ENCODE results near the gene SDF4. TPM values are rescaled to one million over a fixed set of nuclear protein-coding genes. Genes with fewer than 3 reads are reported as not detected.

Gene SDF4
- total RNA-seq, 1 donor from 2014 or later, result 175 TPM

DNA sequence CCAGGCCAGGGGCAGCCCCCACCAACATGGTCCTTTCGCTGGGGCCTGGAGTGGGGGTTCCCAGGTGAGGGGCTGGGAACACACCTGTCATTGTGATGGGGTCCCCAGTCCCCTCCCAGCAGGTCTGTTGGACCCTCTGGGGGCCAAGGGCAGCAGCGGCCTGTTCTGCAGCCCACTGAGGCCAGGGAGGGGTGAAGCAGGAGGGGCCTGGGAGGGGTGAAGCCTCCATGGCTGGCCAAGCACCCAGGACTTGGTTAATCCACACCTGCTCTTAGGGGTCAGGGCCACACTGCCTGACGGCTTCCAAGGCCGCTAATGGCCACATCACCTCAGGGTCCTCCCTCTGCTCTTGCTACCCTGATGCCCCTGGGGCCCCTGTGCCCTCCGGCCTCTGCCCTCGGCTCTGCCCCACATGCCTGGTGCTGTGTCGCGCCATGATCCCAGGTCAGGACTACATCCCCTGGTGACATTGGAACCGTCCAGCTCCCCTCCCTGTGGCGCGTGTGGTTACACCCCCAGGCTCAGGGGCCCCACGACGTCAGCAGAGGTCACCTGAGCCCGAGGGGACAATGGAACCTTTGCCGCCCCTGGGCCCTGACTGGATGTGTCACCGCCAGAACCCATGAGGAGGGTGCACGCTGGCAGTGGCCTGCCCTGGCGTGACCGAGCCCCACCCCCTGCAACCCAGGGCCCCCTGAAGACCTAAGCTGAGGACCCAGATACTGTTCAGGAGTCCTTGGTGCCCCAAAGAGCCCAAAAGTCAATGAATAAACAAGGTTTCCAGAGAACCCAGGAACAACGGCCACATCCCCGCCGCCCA, 32.5 kb downstream of the SDF4 start:
- DNase-seq (ENCODE audit: low read depth), result no peak
- H3K9ac ChIP-seq (ENCODE audit: low read length), result no peak overlapping the region
- H3K4me1 Mint-ChIP-seq (ENCODE audit: low read depth, unreplicated experiment), result no peaks in the 10 kb centered on the region
- no peaks in the 10 kb centered on the region for H3K36me3 ChIP-seq (ENCODE audit: insufficient read depth, low read length)
- H3K9me3 ChIP-seq (ENCODE audit: insufficient read depth, low read depth, low read length), result no peaks in the 10 kb centered on the region
- no peak for TF ChIP-seq EZH2 (IDR thresholded peaks at IDR 0.05; ENCODE audit: insufficient read depth, low read length)
- TF ChIP-seq, protein P1, sequence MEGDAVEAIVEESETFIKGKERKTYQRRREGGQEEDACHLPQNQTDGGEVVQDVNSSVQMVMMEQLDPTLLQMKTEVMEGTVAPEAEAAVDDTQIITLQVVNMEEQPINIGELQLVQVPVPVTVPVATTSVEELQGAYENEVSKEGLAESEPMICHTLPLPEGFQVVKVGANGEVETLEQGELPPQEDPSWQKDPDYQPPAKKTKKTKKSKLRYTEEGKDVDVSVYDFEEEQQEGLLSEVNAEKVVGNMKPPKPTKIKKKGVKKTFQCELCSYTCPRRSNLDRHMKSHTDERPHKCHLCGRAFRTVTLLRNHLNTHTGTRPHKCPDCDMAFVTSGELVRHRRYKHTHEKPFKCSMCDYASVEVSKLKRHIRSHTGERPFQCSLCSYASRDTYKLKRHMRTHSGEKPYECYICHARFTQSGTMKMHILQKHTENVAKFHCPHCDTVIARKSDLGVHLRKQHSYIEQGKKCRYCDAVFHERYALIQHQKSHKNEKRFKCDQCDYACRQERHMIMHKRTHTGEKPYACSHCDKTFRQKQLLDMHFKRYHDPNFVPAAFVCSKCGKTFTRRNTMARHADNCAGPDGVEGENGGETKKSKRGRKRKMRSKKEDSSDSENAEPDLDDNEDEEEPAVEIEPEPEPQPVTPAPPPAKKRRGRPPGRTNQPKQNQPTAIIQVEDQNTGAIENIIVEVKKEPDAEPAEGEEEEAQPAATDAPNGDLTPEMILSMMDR (IDR thresholded peaks at IDR 0.05; ENCODE audit: insufficient read depth, low read depth, low read length), result no peak
- peaks cover 9% of the 10 kb centered on the region for H3K9me3 Mint-ChIP-seq (ENCODE audit: unreplicated experiment)
- no peaks in the 10 kb centered on the region for H3K79me2 ChIP-seq (ENCODE audit: insufficient read depth, low read length)
- no peak overlapping the region for H2AFZ ChIP-seq (ENCODE audit: low read depth, low read length)
- no peak overlapping the region for H3K4me3 ChIP-seq (ENCODE audit: insufficient read depth, low read depth, low read length)
- no peaks in the 10 kb centered on the region for H3K36me3 Mint-ChIP-seq (ENCODE audit: low read depth, unreplicated experiment)
- no peak overlapping the region for H3K27ac Mint-ChIP-seq (ENCODE audit: unreplicated experiment)
- H3K4me2 ChIP-seq (ENCODE audit: low read length), result no peak overlapping the region
- no peaks in the 10 kb centered on the region for H3K4me1 ChIP-seq (ENCODE audit: insufficient read depth, low read length)
- H3K27ac ChIP-seq (ENCODE audit: low read depth, low read length), result no peak overlapping the region
- H3K27me3 Mint-ChIP-seq (ENCODE audit: low read depth, unreplicated experiment), result peaks cover 18% of the 10 kb centered on the region
- H3K4me3 Mint-ChIP-seq (ENCODE audit: unreplicated experiment), result no peak overlapping the region
- no peaks in the 10 kb centered on the region for H4K20me1 ChIP-seq (ENCODE audit: insufficient read depth, low read length)
- no peak for FAIRE-seq
- H3K27me3 ChIP-seq (ENCODE audit: insufficient read depth, low read length), result no peaks in the 10 kb centered on the region

DNA sequence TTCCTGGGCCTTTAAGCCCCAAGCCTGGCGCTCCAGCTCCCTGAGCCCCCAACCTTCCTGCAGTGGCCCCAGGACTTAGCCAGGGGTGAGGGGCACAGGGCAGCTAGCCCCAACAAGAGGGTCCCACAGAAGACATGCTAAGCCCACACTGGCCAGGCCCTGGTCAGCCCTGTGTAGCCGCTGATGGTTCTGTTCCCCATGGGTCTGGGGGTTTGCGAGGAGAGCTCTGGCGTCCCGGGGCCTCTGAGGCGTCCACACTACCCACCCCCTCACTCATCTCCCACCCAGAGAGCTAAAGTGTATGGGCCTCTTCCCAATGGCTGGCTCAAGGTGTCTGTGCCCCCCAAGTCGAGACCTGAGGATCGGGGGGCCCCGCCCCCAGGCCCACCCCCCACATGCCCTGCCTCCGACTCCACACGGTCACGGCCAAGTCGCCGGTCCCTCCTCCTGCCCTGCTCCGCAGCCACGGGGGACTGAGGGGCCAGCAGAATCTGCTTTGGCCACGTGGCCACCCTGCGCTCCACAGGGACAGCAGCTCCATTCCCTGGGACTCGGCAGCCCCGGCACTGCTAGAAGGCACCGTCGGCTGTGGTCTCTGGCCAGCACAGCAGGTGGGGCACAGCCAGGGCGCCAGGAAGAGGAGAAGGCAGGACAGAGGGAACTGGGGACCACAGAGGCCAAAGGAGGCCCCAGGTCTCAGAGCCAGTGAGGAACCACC, 33.2 kb downstream of the SDF4 start:
- FAIRE-seq (no peak), DNase-seq (ENCODE audit: low read depth) (no peak)
- Mint-ChIP-seq H3K27ac (ENCODE audit: unreplicated experiment) (no peak overlapping the region), H3K9me3 (ENCODE audit: unreplicated experiment) (peaks cover 11% of the 10 kb centered on the region), H3K4me1 (ENCODE audit: low read depth, unreplicated experiment) (no peaks in the 10 kb centered on the region), H3K4me3 (ENCODE audit: unreplicated experiment) (no peak overlapping the region), H3K36me3 (ENCODE audit: low read depth, unreplicated experiment) (no peaks in the 10 kb centered on the region), H3K27me3 (ENCODE audit: low read depth, unreplicated experiment) (peaks cover 20% of the 10 kb centered on the region)
- no peaks in the 10 kb centered on the region for H3K36me3 ChIP-seq (ENCODE audit: insufficient read depth, low read length)
- no peaks in the 10 kb centered on the region for H4K20me1 ChIP-seq (ENCODE audit: insufficient read depth, low read length)
- no peak overlapping the region for H2AFZ ChIP-seq (ENCODE audit: low read depth, low read length)
- TF ChIP-seq EZH2 (IDR thresholded peaks at IDR 0.05; ENCODE audit: insufficient read depth, low read length), result no peak
- TF ChIP-seq, protein P1 (IDR thresholded peaks at IDR 0.05; ENCODE audit: insufficient read depth, low read depth, low read length), result no peak
- no peak overlapping the region for H3K27ac ChIP-seq (ENCODE audit: low read depth, low read length)
- H3K4me3 ChIP-seq (ENCODE audit: insufficient read depth, low read depth, low read length), result no peak overlapping the region
- peaks cover 2% of the 10 kb centered on the region for H3K27me3 ChIP-seq (ENCODE audit: insufficient read depth, low read length)
- H3K9ac ChIP-seq (ENCODE audit: low read length), result no peak overlapping the region
- H3K4me2 ChIP-seq (ENCODE audit: low read length), result no peak overlapping the region
- H3K9me3 ChIP-seq (ENCODE audit: insufficient read depth, low read depth, low read length), result no peaks in the 10 kb centered on the region
- H3K4me1 ChIP-seq (ENCODE audit: insufficient read depth, low read length), result no peaks in the 10 kb centered on the region
- no peaks in the 10 kb centered on the region for H3K79me2 ChIP-seq (ENCODE audit: insufficient read depth, low read length)

Measured in astrocyte (in vitro differentiated cells and primary cell).